ENCODE results near the gene SCYGR6.
"Not testable (repeated sequence)": the region's sequence is repeated elsewhere in the genome, so short reads cannot be mapped to it uniquely, and the experiment has no call there.

SCYGR6 gene, protein sequence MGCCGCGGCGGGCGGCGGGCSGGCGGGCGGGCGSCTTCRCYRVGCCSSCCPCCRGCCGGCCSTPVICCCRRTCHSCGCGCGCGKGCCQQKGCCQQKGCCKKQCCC

DNA sequence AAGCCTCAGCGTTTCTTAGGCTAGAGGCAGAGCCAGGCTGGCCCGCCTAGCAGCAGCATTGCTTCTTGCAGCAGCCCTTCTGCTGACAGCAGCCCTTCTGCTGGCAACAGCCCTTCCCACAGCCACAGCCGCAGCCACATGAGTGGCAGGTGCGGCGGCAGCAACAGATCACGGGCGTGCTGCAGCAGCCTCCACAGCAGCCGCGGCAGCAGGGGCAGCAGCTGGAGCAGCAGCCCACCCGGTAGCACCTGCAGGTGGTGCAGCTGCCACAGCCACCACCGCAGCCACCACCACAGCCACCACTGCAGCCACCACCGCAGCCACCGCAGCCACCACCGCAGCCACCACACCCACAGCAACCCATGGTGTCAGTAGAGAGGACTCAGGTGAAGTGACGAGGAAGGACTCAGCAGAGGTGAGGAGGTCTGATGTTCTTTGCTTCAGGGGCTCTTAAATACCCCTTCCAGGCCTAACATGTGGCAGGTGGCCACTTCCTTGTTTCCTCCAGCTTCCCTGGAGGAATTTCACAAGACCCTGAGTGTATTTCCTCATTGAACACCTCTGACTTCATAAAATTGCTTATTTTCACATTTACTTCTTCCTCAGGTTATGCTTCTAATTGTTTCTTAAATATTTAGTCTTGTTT is at the start of gene SCYGR6:
SCYGR6 (minus strand) TSS at position 364 of the 646 bp plus-strand sequence; CDS start at position 364, 0 bp downstream.
- no peak for DNase-seq

DNA sequence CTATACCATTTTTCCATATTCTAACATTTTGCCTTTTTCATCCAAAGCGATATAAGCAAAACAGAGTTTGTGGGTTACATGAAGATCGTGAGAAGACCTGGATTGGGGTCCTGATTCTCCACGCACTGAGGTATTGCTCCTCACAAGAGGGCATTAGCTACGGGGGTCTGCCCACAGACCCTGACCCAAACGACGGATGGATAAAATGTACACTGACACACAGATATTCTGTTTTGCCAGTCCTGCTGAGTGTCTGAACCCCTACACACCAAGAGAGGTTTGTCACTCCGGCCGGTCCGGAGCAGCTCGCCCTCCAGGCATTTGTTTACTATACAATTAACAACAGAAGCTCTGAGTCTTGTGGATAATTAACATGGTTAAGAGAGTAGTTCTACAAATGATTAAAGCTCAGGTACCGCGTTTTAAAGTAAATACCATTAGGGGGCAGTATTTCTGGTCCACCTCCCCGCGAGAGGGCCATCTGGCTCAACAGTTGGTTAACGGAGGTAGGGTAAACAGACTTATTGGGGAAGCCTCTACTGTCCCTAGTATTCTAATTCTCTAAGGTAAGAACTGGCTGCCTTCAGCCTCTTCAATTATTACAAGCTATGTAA is 49.6 kb upstream of the SCYGR6 start:
- DNase-seq: peak; percentile 2

DNA sequence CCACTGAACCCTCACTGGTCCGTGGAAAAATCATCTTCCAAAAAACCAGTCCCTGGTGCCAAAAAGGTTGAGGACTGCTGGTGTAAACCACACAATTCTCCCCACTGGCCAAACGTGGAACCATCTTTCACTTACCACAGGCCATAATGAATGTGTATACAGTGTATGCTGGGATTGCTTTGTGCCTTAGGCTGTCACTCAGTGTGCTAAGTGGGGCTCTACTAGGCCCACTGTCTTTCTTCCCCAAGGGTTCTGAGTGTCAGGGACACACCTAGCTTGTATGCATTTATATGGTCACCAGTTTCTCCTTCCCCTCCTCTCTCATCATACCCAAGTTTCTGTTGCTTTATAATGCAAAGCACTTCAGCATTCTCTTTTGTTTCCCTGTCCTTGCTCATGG is 48.4 kb upstream of the SCYGR6 start:
- no peak for DNase-seq

DNA sequence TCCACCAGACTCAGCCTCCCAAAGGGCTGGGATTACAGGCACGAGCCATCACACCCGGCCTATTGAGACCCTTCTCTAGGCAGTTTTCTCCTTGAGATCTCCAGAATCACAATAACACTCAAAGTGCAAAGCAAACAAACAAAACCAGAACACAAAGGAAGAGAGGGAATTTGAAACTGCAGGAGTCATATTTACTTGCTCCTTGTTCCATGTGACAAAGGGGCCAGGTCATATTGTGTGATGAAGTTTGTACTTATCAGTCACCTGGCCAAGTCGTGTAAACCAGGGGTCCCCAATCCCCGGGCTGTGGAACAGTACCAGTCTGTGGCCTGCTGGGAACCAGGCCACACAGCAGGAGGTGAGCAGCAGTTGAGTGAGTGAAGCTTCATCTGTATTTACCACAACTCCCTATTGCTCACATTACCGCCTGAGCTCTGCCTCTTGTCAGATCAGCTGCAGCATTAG is 47.7 kb upstream of the SCYGR6 start:
- DNase-seq: peak; percentile 22

DNA sequence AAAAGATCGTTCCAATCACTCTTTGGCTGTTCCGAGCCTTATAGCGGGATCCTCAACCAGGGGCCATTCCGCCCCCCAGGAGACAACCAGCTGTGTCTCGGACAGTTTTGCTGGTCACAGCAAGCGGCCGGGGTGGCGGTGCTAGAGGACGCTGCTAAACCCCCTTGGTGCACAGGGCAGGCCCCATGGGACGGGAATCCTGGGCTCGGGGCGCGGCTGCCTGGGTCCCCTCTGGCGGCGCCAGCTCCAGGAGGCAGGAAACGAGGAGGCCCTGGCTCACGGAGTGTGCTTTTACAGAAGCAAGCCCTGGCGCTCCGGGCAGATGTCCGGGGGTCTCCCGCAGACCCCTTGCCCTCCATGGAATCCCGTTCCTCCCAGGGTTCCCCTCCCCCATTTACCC is 43.3 kb upstream of the SCYGR6 start:
- no peak for DNase-seq

DNA sequence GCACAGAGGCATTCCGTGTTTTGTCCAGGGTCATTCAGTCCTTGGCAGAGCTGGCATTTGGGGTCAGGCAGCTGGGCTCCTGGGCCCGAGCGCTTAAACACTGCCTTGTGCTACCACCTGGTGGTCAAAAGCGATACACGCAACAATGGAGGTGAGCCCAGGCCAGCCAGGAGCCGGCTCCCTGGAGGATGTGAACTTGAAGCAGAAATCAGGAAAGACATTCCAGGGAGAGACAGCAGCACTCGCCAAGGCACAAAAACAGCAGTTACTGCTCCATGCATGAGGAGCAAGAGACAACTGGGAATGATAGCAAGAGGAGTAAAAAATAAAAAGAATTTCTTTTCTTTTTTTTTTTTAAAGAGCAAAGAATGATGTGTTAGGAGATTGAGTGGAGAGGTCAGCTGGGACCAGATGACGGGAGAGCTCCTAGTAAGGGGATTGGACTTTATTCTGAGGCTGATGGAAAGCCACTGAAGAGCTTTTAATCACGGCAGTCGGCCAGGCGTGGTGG is 41.9 kb upstream of the SCYGR6 start:
- DNase-seq: peak; percentile 63

DNA sequence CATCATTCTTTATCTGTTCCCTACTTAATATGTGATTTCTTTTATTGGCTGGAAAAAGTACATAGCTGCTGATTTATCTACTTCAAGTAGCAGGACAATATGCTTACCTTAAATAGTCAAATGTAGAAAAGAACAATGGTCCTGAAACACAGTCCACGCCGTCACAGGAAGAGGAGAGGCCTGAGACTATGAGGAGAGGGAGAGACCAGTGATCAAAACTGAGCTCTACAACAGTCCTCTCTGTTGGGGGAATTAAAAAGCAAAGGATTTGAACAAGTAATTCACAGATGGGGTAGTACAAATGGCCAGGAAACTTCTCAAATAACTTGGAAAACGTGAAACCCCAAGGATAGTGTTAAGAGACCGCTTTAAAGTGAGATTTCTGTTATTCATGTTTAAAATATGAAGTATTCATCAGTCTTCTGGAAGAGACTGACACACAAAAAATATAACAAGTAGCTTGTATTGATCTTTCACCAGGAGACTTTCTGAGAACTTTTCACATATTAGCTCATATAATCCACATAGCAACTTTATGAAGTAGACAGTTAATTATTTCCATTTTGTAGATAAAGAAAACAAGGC is 41.3 kb upstream of the SCYGR6 start:
- no peak for DNase-seq

DNA sequence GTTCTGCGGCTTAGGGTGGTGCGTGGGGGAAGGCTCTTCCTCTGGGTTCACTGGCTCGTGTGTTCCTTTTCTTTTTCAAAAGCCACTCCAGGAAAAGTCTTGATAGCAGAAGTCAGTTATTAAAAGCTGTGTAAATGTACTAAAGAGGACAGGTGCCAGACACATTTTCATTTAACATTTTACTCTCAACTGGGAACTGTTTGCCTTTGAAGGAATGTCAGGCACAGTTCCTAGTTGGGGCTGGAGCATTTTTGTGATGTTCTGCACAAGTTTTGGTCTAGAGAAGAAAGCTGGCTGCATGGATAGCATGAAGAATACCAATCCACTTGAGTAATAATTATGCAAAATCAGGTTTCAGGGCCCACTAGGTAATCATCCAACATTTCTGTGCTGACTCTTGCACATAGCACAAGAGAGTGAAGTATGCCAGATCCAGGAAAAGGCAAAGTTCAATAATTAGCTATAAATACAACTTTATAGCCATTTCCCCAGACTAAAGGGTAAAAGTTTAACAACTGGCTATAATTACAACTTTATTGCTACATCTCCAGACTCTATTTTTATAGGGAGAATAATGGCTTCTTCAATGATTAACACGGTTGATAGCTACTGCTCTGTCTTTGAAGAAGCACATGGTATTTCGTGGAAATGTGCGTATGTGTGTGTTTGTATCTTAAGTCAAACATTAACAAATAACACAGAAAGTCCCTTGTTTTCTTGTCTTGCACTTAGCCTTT is 37.4 kb upstream of the SCYGR6 start:
- no peak for DNase-seq

DNA sequence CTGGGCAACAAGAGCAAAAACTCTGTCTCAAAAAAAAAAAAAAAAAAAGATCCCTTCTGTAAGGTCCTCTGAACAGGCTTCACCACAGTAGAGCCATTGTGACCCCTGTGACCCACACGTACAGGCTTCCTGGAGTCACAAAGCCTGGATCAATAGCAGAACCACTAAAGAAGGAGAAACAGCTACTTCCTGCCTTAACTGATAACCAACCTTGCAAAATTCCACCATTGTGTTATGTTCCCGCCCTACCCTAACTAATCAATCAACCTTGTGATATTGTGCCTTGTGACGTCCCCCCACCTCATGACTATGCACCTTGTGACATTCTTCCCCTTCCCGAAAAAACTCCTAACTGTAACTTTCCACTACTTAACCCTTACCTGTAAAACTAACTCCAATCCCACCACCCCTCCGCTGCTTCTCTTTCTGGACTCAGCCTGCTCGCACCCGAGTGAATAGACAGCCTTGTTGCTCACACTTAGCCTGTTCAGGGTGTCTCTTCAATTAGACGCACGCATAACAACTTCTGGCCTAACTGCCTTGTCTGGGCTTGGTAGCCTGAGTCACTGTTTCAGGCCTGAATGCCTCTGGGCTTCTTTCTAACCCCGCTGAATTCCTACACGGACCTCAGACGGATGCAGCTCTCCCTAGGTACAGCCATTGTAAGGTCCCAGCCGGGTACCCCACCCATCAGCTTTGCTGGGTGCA is 35.0 kb upstream of the SCYGR6 start:
- DNase-seq: no peak

DNA sequence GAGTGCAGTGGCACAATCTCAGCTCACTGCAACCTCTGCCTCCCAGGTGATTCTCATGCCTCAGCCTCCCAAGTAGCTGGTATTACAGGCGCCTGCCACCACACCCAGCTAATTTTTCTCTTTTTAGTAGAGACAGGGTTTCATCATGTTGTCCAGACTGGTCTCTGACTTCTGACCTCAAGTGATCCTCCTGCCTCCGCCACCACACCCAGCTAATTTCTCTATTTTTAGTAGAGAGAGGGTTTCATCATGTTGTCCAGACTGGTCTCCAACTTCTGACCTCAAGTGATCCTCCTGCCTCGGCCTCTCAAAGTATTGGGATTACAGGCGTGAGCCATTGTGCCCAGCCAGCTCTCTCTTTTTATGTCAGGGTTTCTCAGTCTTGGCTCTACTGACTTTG is 31.7 kb upstream of the SCYGR6 start:
- DNase-seq: not testable (repeated sequence)

DNA sequence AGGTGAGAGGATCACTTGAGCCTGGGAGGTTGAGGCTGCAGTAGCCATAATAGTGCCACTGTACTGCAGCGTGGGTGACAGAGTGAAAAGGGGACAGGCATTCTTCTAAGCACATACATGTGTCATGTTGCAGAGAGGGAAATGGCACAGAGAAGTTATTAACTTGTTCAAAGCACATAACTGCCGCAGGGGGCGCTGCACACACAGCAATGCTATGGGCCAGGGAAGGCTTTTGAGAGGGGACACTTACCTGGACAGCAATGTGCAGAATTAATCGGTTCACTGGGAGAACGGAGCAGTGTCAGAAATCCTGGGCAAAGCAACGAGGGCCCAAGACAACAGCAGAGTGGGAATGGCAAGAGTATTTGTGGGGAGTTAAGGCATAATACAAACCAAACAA is 23.5 kb upstream of the SCYGR6 start:
- no peak for DNase-seq

DNA sequence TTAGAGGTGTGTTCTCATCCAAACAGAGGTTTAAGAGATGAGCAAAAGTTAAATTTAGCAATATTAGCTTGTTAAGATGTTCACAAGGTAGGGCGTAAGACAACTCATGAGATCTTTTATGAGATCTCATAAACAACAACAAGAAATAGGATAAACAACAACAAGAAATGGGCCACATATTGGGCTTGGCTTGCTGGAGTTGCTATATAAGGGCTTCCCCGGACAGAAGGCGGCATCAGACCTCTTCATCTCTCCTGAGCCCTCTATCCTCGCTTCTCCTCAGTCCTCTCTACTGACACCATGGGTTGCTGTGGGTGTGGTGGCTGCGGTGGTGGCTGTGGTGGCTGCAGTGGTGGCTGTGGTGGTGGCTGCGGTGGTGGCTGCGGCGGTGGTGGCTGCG is 21.0 kb upstream of the SCYGR6 start, which contains the start of gene SCYGR8:
SCYGR8 (plus strand) TSS at position 301 of the 400 bp plus-strand sequence; CDS start at position 301, 0 bp downstream.
- no peak for DNase-seq

DNA sequence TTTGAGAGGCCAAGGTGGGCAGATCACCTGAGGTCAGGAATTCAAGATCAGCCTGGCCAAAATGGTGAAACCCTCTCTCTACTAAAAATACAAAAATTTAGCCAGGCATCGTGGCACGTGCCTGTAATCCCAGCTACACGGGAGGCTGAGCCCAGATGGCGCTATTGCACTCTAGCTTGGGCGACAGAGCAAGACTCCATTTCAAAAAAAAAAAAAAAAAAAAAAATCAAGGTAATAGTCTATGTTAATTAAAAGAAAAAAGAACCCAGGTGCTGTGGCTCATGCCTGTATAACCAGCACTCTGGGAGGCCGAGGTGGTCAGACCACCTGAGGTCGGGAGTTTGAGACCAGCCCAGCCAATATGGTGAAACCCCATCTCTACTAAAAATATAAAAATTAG is 16.1 kb upstream of the SCYGR6 start:
- not testable (repeated sequence) for DNase-seq

DNA sequence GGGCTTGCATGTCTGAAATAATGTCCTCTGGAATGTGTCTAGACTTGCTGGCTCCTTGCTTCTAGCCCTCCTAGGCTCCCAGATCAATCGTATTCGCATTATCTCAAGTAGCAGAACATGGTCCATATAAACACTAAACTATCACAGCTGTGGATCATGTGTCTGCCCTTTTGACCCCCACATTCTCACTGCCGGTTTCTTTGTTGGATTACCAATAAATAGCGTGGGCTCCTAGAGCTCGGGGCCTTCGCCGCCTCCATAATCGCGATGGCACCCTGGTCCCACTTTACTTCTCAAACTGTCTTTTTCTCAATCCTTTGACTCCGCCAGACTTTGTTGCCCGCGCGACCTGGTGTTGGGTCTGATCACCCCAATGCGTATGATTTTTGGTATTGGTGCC is 14.8 kb upstream of the SCYGR6 start:
- DNase-seq: no peak

DNA sequence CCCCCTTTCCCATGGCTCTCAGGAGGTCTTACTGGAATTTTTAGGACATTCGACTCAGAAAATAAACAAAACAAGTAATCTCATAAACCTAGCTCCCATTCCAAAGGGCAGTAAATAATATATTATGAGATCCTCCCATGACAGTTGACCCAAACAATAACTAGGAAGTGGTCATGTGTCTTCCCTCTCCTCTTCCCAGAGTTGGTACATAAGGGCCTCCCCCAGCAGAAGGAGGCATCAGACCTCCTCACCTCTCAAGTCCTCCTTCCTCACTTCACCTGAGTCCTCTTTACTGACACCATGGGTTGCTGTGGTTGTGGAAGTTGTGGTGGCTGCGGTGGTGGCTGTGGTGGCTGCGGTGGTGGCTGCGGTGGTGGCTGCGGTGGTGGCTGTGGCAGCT is 3.5 kb upstream of the SCYGR6 start, which contains the start of gene SCYGR7:
SCYGR7 (plus strand) TSS at position 301 of the 400 bp plus-strand sequence; CDS start at position 301, 0 bp downstream.
- DNase-seq: no peak

DNA sequence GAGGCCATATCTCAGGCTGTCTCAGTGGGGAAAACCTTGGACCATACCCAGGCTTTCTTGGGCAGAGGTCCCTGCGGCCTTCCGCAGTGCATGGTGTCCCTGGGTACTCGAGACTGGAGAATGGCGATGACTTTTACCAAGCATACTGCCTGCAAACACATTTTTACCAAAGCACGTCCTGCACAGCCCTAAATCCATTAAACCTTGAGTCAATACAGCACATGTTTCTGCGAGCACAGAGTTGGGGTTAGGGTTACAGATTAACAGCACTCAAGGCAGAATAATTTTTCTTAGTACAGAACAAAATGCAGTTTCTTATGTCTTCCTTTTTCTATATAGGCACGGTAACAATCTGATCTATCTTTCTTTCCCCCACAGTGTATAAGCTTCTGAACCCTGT is 1.7 kb downstream of the SCYGR6 start:
- not testable (repeated sequence) for DNase-seq

DNA sequence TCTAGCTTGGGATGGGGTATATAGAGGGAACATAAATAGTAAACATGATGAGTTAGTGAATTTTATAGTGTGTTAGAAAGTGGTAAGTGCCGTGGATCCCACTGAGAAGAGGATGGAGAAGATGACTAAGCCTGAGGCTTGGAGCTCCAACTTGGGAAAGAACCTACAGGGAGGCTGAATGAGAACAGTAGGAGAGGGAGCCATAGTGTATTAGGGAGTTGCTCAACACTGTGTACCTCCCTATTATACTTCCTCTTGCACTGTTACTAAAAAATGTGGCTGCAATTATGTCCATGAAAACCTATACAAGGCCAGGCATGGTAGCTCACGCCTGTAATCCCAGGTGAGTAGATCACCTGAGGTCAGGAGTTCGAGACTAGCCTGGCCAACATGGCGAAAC is 3.9 kb downstream of the SCYGR6 start:
- DNase-seq: no peak

DNA sequence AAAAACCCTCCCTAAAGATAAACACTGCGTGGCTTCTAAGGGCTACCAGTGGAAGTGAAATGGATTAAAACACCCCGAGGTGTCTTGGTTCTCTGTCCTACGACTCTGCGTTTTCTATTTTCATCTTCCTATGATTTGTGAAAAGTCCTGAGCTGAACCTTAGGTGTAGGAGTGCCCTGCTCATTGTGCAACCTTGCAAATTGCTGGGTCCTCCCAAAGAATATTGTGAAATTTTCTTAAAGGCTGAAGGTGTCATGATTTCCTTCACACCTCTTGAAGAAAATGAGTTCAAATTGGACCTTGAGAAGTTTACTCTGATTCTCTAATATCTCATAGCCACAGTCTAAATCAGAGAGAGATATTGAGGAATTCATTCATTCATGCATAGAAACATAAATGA is 4.9 kb downstream of the SCYGR6 start:
- DNase-seq: no peak

DNA sequence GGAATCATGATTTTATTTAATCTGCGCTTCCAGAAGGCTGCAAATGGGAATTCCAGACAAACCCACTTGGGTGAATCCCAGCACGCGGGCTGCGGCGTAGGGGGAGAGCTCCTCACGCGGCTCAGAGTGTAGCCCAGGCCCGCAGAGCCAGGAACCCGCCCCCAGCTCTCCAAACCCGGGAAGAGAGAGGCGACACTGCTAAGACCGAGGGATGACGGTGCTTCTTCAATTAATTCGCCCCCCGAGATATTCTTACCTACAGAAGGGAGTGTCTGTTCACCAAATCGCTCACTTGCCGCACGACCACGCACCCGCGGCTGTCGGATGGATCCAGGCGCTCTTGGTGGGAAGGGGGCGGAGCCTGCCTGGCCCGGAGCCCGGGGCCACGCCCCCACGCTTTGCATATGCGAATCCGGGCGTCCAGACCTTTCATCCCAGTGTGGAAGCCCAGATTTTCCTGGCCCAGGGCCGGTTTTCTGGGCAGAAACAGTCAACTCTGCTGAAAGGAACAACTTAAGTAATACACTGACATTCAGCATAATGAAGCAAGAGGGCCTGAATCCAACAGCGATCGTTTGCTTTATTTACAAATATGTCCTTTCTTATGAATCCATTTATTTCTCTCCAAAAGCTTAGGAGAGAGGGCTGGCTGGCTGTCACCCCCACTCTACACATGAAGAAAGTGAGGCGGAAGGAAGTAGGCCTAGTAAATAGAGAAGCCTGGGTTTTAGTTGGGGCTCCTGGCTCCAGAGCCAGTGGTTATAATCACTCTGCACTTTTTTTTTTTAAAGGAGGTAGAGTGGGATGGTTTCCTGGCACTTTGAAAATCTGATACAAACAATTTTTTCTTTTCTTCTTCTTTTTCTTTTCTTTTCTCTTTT is 6.6 kb downstream of the SCYGR6 start, which contains the start of gene SLC19A3:
SLC19A3 (minus strand) TSS at position 342 of the 881 bp plus-strand sequence. CDS start 15,710 bp downstream, outside the sequence.
- DNase-seq: peak; percentile 26

DNA sequence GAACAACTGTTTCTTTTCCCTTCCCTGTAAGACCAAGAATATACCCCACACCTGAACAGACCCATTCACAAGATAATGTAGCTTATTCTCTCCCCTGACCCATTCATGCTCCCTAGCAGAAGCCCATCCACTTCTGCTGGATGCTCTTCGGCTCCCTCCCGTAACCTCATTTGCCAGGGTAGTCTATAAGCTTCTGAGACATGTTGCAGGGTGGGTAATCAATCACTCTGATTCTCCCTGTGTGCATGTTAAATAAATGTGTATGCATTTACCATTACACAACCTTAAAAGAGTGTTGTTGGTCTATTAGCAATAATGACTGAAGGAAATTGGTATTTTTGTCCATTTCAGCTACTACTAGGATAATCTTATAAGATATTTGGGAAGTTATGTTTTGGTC is 8.1 kb downstream of the SCYGR6 start:
- no peak for DNase-seq

DNA sequence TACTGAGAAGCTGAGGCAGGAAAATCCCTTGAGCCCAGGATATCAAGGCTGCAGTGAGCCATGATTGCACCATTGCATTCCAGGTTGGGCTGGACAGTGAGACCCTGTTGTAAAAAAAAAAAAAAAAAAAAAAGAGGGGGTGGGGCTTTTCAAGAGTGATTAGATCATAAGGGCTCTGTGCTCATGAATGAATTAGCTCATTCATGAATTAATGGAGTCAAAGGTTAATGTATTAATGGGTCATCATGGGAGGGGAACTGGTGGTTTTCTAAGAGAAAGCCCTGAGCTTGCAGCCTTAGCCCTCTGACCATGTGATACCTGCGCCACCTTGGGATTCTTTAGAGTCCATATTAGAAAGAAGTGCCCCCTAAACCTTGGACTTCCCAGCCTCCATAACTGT is 11.3 kb downstream of the SCYGR6 start:
- DNase-seq: no peak
